SK-N-DZ (cell line): ENCODE results near the gene ZBTB7C.

Source experiments
- DNase-seq: peaks from one replicate; pipeline ENCODE4 v3.0.0-alpha.2; 2015; ENCODE audit warnings: low spot score

Gene ZBTB7C

GRCh38 chr18:48263914-48264902 lies 145.0 kb downstream of the ZBTB7C start:
- peak; percentile 15 for DNase-seq

DNA sequence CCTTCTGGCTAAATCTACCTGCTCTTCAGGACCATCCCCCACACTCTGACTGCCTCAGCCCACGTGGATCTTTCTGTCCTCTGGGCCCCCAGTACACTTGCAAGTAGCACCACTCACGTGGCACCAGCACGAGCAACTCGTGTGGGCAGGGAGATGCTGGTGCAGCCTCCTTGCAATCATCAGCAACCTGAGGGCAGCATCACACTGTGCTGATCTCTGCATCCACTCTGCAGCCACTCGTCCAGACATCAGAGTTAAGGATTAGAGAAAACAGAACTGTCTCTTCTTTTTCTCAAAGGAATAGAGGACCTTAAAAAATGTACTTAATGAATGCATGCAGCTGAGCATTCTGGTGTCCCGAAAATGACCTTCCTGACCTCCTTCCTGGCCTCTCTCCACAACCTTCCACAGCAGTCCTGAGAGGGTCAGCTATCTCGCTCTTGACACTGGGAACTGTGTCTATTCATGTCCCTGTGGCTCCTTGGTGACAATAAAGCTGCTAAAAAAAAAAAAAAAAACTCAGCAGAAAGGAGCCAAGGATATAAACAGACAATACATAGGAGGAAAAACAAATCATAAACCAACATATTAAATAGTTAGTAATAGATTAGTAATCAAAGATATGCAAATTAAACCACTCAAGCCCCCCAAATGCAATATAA lies 145.9 kb downstream of the ZBTB7C start:
- DNase-seq = no peak

DNA sequence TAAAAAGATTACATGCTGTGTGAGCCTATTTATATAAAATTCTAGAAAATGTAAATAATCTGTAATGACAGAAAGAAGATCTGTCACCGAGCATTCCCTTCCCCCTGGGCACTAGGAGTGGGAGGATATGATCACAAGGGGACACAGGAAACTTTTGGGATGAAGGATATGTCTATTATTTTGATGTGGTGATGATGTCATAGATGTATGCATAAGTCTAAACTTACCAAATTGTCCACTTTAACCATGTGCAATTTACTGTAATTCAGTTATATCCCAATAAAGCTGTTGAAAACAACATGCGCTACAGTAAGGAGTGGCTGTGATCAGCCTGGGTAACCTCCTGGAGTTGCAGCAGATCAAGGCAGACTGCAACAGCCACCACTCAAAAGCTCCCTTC lies 148.9 kb downstream of the ZBTB7C start:
- no peak for DNase-seq

DNA sequence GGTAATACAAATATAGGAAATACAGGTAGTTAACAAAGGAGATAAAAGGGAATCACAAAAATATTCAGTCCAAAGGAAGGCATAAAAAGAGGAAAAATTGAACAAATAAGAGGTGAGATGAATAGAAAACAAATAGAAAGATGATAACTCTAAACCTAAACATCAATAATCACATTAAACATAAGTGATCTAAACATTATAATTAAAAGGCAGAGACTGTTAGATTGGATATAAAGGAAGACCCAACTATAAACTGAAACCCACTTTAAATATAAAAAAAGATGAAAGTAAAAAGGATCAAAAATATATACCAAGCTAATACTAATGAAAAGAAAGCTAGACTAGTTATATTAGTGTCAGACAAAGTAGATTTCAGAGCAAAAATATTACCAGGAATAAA lies 152.3 kb downstream of the ZBTB7C start:
- DNase-seq = no peak

DNA sequence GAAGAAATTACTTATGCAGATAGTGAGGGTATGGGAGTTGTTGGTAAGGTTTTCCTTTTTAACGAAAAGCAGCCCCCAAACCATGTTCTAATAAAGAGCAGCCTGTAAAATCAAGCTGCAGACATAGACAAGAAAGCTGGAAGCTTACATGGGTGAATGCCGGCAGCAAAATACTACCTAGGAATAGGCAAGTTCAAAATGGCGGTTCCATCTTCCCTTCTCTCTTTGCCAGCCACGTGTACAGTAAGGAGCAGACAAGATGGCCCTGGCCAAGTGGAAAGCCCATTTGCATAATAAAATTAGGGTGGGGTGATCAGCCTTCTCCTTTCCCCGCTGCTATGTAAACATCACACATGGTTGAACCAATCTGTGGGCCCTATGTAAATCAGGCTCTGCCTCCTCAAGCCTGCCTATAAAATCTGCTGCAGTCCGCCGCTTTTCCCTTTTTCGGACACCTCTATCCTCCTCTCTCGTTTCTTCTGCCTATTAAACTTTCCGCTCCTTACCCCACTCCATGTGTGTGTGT lies 155.0 kb downstream of the ZBTB7C start:
- DNase-seq = peak; percentile 5

DNA sequence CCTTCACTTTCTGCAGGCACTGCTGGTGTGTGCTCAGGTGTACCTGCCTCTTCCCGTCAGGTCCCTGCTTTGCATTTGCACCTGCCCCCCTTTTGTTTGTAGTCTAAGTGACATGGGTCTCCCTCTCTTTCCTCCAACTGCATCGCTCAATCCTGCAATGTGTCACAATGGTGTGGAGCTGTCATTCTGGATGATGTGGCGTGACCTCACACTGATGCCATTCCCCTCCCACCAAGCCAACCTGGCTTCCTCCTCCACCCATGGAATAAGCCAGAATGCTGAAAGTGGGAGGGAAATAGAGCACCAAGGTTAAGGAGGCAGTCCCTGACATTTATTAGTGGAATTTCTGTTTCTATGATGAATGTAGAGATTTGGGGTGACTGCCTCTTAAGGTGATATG lies 156.7 kb downstream of the ZBTB7C start:
- no peak for DNase-seq

- no peak for DNase-seq
These were observed 158.3 kb downstream of the ZBTB7C start for GRCh38 chr18:48250918-48251317.

DNA sequence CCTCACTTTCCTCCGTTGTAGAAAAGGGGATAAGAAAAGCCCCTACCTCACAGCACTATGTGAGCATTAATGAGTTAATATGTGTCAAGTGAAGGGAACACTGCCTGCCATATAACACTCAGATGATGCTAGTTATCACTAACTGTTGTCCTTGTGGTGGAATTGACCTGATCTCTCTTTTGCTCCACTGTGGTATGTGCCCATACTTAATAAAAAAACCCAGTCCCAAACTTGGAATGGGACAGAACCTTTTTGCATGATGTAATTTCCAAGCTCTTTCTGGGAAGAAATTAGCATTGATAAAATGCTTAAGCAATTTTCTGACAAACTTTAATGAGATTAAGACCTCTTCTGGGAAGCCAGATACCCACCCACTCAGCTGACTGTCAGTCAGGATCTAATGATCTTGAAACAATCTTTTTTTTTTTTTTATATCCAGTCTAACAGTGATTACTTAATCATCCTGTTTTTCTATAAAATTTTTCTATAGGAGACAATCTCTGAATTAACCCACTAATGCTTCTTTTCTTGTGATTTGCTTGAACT lies 158.7 kb downstream of the ZBTB7C start:
- no peak for DNase-seq

GRCh38 chr18:48249854-48250253 lies 159.3 kb downstream of the ZBTB7C start:
- no peak for DNase-seq

- DNase-seq = no peak
These were observed 164.7 kb downstream of the ZBTB7C start for GRCh38 chr18:48244530-48244929.

- DNase-seq = no peak
These were observed 170.5 kb downstream of the ZBTB7C start for GRCh38 chr18:48238636-48239035.

- DNase-seq = no peak
These were observed 171.0 kb downstream of the ZBTB7C start for GRCh38 chr18:48238206-48238605.

DNA sequence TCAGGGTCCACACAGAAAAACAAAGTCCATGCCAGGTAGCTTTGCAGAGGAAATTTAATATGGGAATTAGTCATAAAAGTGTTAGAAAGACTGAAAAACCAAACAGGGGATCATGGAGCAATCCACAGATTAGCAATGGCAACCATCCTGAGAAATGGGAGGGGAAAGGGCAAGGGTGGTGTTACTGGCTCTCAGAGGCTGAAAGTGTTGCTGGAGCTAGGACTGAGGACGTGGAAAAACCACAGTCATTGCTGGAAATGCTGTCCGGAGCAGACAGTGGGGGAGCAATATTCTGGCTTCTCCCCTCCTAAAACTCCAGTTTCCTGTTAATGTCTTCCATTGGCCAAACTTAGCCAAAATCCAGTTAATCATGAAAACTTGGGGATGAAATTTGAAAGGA lies 172.4 kb downstream of the ZBTB7C start:
- DNase-seq = no peak

DNA sequence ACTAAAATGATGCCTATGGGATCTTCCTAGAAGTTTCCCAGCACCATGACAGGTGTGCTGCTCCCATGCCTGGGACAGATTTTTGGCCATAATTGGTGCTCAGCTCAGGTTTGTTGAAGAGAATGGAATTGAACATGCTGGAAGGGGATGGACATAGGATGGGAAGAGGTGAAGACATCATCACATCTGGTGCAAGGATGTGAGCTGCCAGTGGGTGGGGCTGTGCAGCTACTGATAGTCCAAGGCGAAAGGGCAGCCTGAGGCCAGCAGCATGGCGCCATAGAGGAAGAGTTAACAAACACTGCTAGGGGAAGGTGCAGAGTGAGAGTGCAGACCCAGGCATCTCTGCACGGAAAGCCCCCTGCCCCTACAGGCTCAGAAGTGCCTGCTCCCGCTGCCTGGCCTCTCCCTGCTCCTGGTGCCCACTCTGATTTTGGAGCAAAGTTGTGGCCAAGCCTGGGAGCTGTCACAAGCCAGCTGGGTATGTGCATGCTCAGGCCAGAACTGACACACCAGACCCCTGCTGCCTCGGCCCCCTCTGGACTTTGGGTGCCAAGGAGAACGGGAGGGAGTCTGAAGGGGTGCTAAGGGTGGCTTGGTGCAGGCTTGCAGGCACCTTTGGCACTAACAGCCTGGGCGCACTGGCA lies 178.6 kb downstream of the ZBTB7C start:
- peak; percentile 9 for DNase-seq

DNA sequence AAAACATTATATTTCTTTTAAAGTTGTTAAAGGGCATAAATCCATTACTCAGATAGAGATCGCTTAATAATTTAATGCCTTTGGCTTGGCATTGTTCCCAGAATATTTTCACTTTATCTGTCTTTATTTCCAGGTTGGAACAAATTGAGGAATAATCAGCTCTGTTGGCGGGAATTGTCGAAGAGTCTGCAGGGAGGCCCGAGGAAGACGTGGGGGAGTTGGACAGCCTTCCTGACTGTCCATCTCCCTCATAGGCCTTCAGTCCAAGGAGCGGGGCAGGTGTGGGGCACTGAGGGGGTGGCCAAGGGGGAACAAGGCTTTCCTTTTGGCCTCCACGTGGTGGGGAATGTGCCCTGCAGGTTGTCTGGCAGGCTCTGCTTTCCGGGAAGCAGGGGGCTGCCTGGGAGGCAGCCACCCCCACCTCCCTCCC lies 179.6 kb downstream of the ZBTB7C start:
- no peak for DNase-seq

DNA sequence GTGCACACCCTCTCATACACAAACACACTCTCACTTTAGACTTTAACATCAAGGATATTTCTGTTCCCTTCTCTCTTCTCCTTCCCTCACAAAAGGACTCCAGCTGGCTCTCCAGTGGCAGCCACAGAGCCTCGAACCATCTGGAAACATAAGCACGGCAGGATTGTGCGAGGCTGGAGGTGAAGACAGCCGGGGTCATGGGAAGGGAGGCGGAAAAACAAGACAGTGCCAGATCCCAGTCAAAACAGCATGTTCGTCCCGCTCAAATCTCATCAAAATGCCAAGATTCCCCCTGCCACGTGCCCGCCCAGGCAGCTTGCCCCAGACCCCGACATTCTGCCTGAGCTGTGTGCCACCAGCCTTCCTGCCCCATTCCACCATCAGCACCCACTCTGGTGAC lies 180.3 kb downstream of the ZBTB7C start:
- DNase-seq = no peak

DNA sequence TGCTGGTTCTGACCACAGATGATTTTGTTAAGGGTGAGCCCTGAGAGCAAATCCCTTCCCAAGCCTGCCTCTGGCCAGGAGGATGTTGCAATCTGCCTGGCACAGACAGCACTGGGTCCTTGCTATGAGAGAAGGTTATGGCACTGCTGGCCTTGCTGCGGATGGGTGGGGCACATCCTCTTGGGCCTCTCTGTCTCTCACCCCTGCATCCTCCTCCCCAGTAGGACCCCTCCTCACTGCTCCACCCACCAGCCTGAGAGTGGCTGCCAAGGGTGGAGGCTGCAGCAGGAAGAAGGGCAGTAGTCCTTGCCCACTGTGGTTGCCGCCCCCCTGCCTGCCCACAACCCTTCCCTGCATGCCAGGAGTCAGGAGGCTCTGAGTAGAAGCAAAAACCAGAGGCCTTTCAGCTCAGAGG lies 180.9 kb downstream of the ZBTB7C start:
- no peak for DNase-seq

GRCh38 chr18:48227206-48227605 lies 182.0 kb downstream of the ZBTB7C start:
- no peak for DNase-seq

GRCh38 chr18:48226401-48226800 lies 182.8 kb downstream of the ZBTB7C start:
- DNase-seq = no peak

GRCh38 chr18:48222118-48222517 lies 187.1 kb downstream of the ZBTB7C start:
- DNase-seq = no peak

- DNase-seq = no peak
These were observed 189.2 kb downstream of the ZBTB7C start for GRCh38 chr18:48219810-48220499.
